Mesothelial cell of epicardium (in vitro differentiated cells): ENCODE data around the gene USP30. TPM values are rescaled to one million over a fixed set of nuclear protein-coding genes. Genes with fewer than 3 reads are reported as not detected.
"Not testable (repeated sequence)": the region's sequence is repeated elsewhere in the genome, so short reads cannot be mapped to it uniquely, and the experiment has no call there.

Experiments
- DNase-seq, 2 experiments: peaks; one replicate each; pipeline ENCODE4 v3.0.0; 2021; ENCODE audit warnings: low spot score in 2 of 2; ENCODE audit not compliant: unreplicated experiment in 2 of 2
- H3K27ac Mint-ChIP-seq: 2 replicates; pipeline ENCODE4 v1.8.0; 2021; ENCODE audit warnings: mixed read lengths
- H3K27me3 Mint-ChIP-seq: 2 replicates; pipeline ENCODE4 v1.8.0; 2021; ENCODE audit warnings: low read depth, mixed read lengths
- H3K36me3 Mint-ChIP-seq: 2 replicates; pipeline ENCODE4 v1.8.0; 2021; ENCODE audit warnings: mixed read lengths
- H3K4me1 Mint-ChIP-seq: 2 replicates; pipeline ENCODE4 v1.8.0; 2021; ENCODE audit warnings: mixed read lengths
- H3K4me3 Mint-ChIP-seq: 2 replicates; pipeline ENCODE4 v1.8.0; 2021; ENCODE audit warnings: mild to moderate bottlenecking, moderate library complexity, mixed read lengths
- H3K9me3 Mint-ChIP-seq: 2 replicates; pipeline ENCODE4 v1.8.0; 2021; ENCODE audit warnings: mixed read lengths
- total RNA-seq: library from RNA; stranded (reverse); gene quantifications from 3 replicates; pipeline ENCODE4 v1.2.1, GENCODE V29; 2021
- TF ChIP-seq, protein P1 (sequence below): fragments of 200-600 bp; sonication (generic); IDR thresholded peaks from one replicate; pipeline ENCODE4 v1.5.0; 2021; ENCODE audit warnings: antibody characterized with exemption; ENCODE audit not compliant: unreplicated experiment

The USP30 gene
- total RNA-seq, 1 donor from 2014 or later: 27.3 TPM

DNA sequence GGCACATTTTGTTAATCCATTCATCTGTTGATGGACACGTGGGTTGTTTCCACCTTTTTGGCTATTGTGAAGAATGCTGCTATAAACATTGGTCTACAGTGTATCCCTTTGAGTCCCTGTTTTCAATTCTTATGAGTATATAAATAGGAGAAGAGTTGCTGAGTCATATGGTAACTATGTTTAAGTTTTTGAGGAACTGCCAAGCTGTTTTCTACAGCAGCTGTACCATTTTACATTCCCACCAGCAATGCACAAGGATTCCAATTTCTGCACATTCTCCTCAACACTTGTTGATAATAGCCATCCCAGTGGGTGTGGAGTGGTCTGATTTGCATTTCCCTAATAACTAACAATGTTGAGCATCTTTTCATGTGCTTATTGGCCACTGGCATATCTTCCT, 24.6 kb upstream of the USP30 start:
- Mint-ChIP-seq H3K36me3 (no peaks in the 10 kb centered on the region), H3K27ac (no peak overlapping the region), H3K9me3 (no peaks in the 10 kb centered on the region), H3K4me1 (no peaks in the 10 kb centered on the region), H3K4me3 (no peak overlapping the region), H3K27me3 (peaks cover 14% of the 10 kb centered on the region)
- no peak for DNase-seq
- TF ChIP-seq, protein P1, sequence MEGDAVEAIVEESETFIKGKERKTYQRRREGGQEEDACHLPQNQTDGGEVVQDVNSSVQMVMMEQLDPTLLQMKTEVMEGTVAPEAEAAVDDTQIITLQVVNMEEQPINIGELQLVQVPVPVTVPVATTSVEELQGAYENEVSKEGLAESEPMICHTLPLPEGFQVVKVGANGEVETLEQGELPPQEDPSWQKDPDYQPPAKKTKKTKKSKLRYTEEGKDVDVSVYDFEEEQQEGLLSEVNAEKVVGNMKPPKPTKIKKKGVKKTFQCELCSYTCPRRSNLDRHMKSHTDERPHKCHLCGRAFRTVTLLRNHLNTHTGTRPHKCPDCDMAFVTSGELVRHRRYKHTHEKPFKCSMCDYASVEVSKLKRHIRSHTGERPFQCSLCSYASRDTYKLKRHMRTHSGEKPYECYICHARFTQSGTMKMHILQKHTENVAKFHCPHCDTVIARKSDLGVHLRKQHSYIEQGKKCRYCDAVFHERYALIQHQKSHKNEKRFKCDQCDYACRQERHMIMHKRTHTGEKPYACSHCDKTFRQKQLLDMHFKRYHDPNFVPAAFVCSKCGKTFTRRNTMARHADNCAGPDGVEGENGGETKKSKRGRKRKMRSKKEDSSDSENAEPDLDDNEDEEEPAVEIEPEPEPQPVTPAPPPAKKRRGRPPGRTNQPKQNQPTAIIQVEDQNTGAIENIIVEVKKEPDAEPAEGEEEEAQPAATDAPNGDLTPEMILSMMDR: no peak

DNA sequence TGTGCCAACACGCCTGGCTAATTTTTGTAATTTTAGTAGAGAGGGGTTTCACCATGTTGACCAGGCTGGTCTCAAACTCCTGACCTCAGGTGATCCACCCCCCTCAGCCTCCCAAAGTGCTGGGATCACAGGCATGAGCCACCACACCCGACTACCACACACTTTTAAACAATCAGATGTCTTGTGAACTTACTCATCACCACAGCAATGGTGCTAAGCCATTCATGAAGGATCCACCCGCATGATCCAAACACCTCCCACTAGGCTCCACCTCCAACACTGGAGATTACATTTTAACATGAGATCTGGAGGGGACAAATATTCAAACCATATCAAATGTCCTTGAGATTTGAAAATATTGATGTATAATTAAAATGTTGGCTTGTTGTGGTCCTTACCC, 23.8 kb upstream of the USP30 start:
- not testable (repeated sequence) for DNase-seq, H3K4me1 Mint-ChIP-seq, H3K9me3 Mint-ChIP-seq, H3K27ac Mint-ChIP-seq, H3K4me3 Mint-ChIP-seq, H3K36me3 Mint-ChIP-seq
- H3K27me3 Mint-ChIP-seq: peaks cover 12% of the 10 kb centered on the region

DNA sequence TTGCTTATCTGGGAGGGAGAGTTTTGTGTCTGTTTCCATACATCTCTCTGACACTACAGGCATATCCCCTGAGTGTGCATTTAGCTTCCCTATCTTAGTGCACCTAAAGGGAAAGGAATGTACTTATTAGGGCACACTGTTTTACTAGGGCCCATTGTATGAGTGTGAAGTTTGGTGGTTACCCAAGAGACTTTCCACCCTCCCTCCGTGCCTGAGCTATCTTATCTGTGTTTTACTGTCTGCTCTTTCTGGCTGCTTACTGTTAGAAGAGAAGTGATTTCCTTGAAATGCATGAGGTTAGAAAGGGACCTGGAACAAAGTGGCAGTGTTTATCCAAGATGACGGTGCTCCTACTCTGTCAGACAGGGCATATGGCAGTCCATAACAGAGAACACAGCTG, 23.0 kb upstream of the USP30 start:
- H3K4me1 Mint-ChIP-seq: no peaks in the 10 kb centered on the region
- no peak overlapping the region for H3K4me3 Mint-ChIP-seq
- H3K36me3 Mint-ChIP-seq: no peaks in the 10 kb centered on the region
- H3K9me3 Mint-ChIP-seq: no peaks in the 10 kb centered on the region
- H3K27ac Mint-ChIP-seq: no peak overlapping the region
- no peak for DNase-seq
- peaks cover 12% of the 10 kb centered on the region for H3K27me3 Mint-ChIP-seq
- TF ChIP-seq, protein P1: no peak

DNA sequence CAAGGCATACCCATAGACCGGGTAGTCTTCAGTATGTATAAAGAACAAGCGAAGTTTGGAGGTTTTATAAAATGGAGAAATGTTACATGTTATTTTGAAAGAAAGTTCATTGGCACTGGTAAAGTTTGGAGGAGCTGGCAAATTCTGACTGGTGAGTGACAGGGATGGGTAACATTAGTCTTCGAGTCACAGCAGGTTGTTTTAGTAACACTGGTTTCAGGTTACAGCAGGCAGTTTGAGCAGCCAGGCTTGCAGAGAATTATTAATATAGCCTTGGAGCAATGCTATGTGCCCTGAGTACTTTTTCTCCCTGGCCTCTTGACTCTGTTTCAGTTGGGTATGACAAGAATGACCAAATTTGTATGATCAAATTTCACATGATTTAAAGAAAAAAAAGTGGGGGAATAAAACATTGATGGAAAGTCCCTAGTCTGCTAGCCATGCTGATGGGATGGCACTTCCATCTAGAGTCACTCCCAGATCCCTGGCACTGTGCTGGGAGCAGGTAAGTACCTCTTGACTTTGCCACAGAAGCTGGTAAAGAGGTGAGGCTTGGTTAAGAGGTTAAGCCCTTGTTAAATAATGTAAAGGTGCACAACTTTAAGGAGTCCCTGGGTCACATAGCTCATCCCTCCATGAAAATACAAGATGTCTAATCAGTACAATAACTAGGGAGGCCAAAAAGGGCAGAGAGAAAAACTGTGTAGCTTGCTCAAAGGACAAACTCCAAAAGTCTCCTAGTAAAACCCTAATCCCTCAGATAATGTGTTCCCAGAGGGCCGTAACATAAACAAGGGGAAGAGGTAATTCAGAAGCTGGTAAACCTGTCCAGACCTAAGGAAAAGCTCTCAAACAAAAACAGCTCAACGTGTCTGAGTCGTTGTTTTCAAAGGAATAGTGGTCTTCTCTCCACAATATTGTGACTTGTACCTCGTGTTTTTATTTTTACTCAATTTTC, 18.9 kb upstream of the USP30 start:
- peaks cover 1% of the 10 kb centered on the region for H3K9me3 Mint-ChIP-seq
- H3K27me3 Mint-ChIP-seq: peaks cover 18% of the 10 kb centered on the region
- no peak for DNase-seq

DNA sequence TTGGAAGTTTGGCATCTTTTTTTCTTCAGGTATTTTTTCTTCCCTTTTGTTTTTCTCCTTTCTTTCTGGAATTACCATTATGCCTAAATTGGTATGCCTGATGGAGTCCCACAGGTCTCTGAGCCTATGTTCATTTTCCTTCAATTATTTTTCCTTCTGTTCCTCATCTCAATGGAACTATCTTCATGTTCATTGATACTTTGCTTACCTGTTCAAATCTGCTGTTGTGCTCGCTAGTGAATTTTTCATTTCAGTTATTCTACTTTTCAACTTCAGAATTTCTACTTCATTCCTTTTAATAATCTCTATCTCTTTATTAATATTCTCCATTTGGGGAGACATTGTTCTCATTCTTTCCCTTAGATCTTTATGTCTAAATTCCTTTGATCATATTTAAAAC, 15.4 kb upstream of the USP30 start:
- TF ChIP-seq, protein P1: no peak
- no peaks in the 10 kb centered on the region for H3K36me3 Mint-ChIP-seq
- no peak overlapping the region for H3K4me3 Mint-ChIP-seq
- no peaks in the 10 kb centered on the region for H3K4me1 Mint-ChIP-seq
- H3K9me3 Mint-ChIP-seq: peaks cover 13% of the 10 kb centered on the region
- H3K27ac Mint-ChIP-seq: no peak overlapping the region
- DNase-seq: no peak
- peaks cover 11% of the 10 kb centered on the region for H3K27me3 Mint-ChIP-seq

More for the DNA sequence above, 18.9 kb upstream of the USP30 start:
- no peak overlapping the region for H3K4me3 Mint-ChIP-seq
- no peaks in the 10 kb centered on the region for H3K4me1 Mint-ChIP-seq
- no peaks in the 10 kb centered on the region for H3K36me3 Mint-ChIP-seq
- TF ChIP-seq, protein P1: no peak
- H3K27ac Mint-ChIP-seq: no peak overlapping the region

DNA sequence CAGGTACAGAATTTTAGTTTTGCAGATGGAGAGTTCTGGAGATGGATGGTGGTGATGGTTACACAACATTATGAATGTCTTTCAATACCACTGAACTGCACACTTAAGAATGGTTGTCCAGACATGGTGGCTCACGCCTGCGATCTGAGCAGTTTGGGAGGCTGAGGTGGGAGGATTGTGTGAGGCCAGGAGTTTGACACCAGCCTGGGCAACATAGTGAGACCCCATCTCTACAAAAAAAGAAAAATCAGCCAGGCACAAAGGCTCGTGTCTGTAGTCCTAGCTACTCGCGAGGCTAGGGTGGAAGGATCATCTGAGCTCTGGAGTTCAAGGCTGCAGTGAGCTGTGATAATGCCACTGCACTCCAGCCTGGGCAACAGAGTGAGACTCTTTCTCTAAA, 8.1 kb upstream of the USP30 start:
- Mint-ChIP-seq H3K4me1 (no peaks in the 10 kb centered on the region), H3K27me3 (peaks cover 27% of the 10 kb centered on the region), H3K4me3 (no peak overlapping the region), H3K36me3 (no peaks in the 10 kb centered on the region), H3K27ac (no peak overlapping the region), H3K9me3 (peaks cover 5% of the 10 kb centered on the region)
- TF ChIP-seq, protein P1: no peak
- DNase-seq: no peak
